Measurements from ENCODE around the gene ROM1. TPM values are rescaled to one million over a fixed set of nuclear protein-coding genes. Genes with fewer than 3 reads are reported as not detected.

The ROM1 gene
- total RNA-seq, 1 experiment from 2014 or later: 0.94 TPM

- ATAC-seq: peak; percentile 89
- no peaks in the 10 kb centered on the region; the same call in 1 of the 2 replicates for H3K27me3 Mint-ChIP-seq (ENCODE audit: low read depth)
- ChIA-PET POLR2A (interaction anchor here (0.5 to 3.1 kb wide), 42 partner anchors 9 to 254 kb away, joined by 3 to 53 read pairs (median 7); partner anchors contain the start of genes ASRGL1, B3GAT3, BSCL2 and C11orf98), CTCF (interaction anchor here (0.6 to 4.5 kb wide), 39 partner anchors 9 to 251 kb away, joined by 3 to 74 read pairs (median 5); partner anchors contain the start of genes B3GAT3, BSCL2, C11orf98 and CSKMT)
- peaks cover 46% of the 10 kb centered on the region for H3K36me3 Mint-ChIP-seq
- H3K4me3 Mint-ChIP-seq: peak within 1 kb of the TSS; percentile 99
- peak; percentile 96 for DNase-seq (ENCODE audit: low spot score)
- H3K4me1 Mint-ChIP-seq: peaks cover 19% of the 10 kb centered on the region
- no peaks in the 10 kb centered on the region for H3K9me3 Mint-ChIP-seq
- peak within 1 kb of the TSS; percentile 91 for H3K27ac Mint-ChIP-seq
- TF ChIP-seq NFE2L1 (CRISPR knock-in tag; IDR thresholded peaks at IDR 0.05) (0 out of 2 replicates have a peak, but pooled peaks have one; percentile 49), FOXK1 (CRISPR knock-in tag; IDR thresholded peaks at IDR 0.05) (peak; percentile 97), NFATC4 (CRISPR knock-in tag; IDR thresholded peaks at IDR 0.05) (0 out of 2 replicates have a peak, but pooled peaks have one; percentile 60), CBFB (CRISPR knock-in tag; IDR thresholded peaks at IDR 0.05; ENCODE audit: low read depth) (0 out of 2 replicates have a peak, but pooled peaks have one; percentile 64), SP1 (CRISPR knock-in tag; conservative IDR thresholded peaks at IDR 0.05) (peak; percentile 98), ELF4 (CRISPR knock-in tag; IDR thresholded peaks at IDR 0.05; ENCODE audit: low read depth) (no peak), ZNF317 (CRISPR knock-in tag; IDR thresholded peaks at IDR 0.05; ENCODE audit: borderline replicate concordance, low read depth) (no peak), NFYB (CRISPR knock-in tag; conservative IDR thresholded peaks at IDR 0.05; ENCODE audit: low read depth) (peak; percentile 63), RELA (CRISPR knock-in tag; IDR thresholded peaks at IDR 0.05; ENCODE audit: borderline replicate concordance) (no peak), ZNF263 (CRISPR knock-in tag; IDR thresholded peaks at IDR 0.05; ENCODE audit: low read depth) (no peak), TEAD1 (CRISPR knock-in tag; IDR thresholded peaks at IDR 0.05) (peak; percentile 85; the same call in 1 of the 2 replicates), ATF1 (CRISPR knock-in tag; IDR thresholded peaks at IDR 0.05) (no peak), ZNF232 (CRISPR knock-in tag; IDR thresholded peaks at IDR 0.05) (peak; percentile 76; the same call in 1 of the 2 replicates), AFF4 (CRISPR knock-in tag; IDR thresholded peaks at IDR 0.05; ENCODE audit: borderline replicate concordance) (no peak; the same call in 1 of the 2 replicates), ARID4B (CRISPR knock-in tag; IDR thresholded peaks at IDR 0.05; ENCODE audit: borderline replicate concordance) (peak; percentile 25; the same call in 1 of the 2 replicates), GABPB1 (CRISPR knock-in tag; IDR thresholded peaks at IDR 0.05) (peak; percentile 78), USF2 (CRISPR knock-in tag; IDR thresholded peaks at IDR 0.05) (peak; percentile 48), GTF2I (CRISPR knock-in tag; conservative IDR thresholded peaks at IDR 0.05) (no peak), MAX (CRISPR knock-in tag; IDR thresholded peaks at IDR 0.05) (peak; percentile 79), ZMAT4 (CRISPR knock-in tag; IDR thresholded peaks at IDR 0.05) (peak; percentile 54; the same call in 1 of the 2 replicates)
- TF ChIP-seq, protein P1, sequence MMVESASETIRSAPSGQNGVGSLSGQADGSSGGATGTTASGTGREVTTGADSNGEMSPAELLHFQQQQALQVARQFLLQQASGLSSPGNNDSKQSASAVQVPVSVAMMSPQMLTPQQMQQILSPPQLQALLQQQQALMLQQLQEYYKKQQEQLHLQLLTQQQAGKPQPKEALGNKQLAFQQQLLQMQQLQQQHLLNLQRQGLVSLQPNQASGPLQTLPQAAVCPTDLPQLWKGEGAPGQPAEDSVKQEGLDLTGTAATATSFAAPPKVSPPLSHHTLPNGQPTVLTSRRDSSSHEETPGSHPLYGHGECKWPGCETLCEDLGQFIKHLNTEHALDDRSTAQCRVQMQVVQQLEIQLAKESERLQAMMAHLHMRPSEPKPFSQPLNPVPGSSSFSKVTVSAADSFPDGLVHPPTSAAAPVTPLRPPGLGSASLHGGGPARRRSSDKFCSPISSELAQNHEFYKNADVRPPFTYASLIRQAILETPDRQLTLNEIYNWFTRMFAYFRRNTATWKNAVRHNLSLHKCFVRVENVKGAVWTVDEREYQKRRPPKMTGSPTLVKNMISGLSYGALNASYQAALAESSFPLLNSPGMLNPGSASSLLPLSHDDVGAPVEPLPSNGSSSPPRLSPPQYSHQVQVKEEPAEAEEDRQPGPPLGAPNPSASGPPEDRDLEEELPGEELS (CRISPR knock-in tag; IDR thresholded peaks at IDR 0.05): peak; percentile 31; the same call in 1 of the 2 replicates
- TF ChIP-seq, protein P2, sequence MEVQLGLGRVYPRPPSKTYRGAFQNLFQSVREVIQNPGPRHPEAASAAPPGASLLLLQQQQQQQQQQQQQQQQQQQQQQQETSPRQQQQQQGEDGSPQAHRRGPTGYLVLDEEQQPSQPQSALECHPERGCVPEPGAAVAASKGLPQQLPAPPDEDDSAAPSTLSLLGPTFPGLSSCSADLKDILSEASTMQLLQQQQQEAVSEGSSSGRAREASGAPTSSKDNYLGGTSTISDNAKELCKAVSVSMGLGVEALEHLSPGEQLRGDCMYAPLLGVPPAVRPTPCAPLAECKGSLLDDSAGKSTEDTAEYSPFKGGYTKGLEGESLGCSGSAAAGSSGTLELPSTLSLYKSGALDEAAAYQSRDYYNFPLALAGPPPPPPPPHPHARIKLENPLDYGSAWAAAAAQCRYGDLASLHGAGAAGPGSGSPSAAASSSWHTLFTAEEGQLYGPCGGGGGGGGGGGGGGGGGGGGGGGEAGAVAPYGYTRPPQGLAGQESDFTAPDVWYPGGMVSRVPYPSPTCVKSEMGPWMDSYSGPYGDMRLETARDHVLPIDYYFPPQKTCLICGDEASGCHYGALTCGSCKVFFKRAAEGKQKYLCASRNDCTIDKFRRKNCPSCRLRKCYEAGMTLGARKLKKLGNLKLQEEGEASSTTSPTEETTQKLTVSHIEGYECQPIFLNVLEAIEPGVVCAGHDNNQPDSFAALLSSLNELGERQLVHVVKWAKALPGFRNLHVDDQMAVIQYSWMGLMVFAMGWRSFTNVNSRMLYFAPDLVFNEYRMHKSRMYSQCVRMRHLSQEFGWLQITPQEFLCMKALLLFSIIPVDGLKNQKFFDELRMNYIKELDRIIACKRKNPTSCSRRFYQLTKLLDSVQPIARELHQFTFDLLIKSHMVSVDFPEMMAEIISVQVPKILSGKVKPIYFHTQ (CRISPR knock-in tag; IDR thresholded peaks at IDR 0.05): no peak
Observed at GRCh38 chr11:62591448-62592145, 21.5 kb upstream of the ROM1 start, which contains the start of gene TUT1. TSS of gene TUT1 (minus strand) at chr11:62591523. CDS start at chr11:62591485, 38 bp downstream.

All from WTC11 (cell line).